ENCODE results near the gene ITGAL.

- TF ChIP-seq CTCF (IDR thresholded peaks at IDR 0.05), result no peak
- no peak for TF ChIP-seq POLR2A (IDR thresholded peaks at IDR 0.05)
Measured at GRCh38 chr16:30556125-30556473, 83.6 kb downstream of the ITGAL start.
